Stomach (tissue), 9 donors: Measurements from ENCODE around the gene VSTM2L. TPM values are rescaled to one million over a fixed set of nuclear protein-coding genes. Genes with fewer than 3 reads are reported as not detected.

ENCODE experiments used
- DNase-seq, 2 donors: peaks; one replicate each; pipeline versions ENCODE4 v3.0.0 to v3.0.0-alpha.2; 2013 to 2019
- H3K27ac ChIP-seq, 5 donors: fragments of 200-600 bp in 4 of 5; sonication (generic) in 4 of 5; one replicate each; pipeline ENCODE4 v1.5.1; 2013 to 2019; ENCODE audit warnings: mild to moderate bottlenecking in 1 of 5, moderate library complexity in 1 of 5
- H3K27me3 ChIP-seq, 3 donors: fragments of 200-600 bp; sonication (generic); one replicate each; pipeline ENCODE4 v1.5.1; 2017 to 2019; ENCODE audit warnings: mixed run types in 1 of 3
- H3K36me3 ChIP-seq, 4 donors: fragments of 200-600 bp; sonication (generic); 1 replicate in 3 of 4; 2 replicates in 1 of 4; pipeline ENCODE4 v1.5.1; 2016 to 2019
- H3K4me1 ChIP-seq, 4 donors: fragments of 200-600 bp; sonication (generic); one replicate each; pipeline ENCODE4 v1.5.1; 2016 to 2019
- H3K4me3 ChIP-seq, 4 donors: fragments of 200-600 bp; sonication (generic) in 3 of 4; one replicate each; pipeline ENCODE4 v1.5.1; 2016 to 2019; ENCODE audit warnings: mild to moderate bottlenecking in 1 of 4
- H3K9me3 ChIP-seq, 4 donors: fragments of 200-600 bp; sonication (generic); one replicate each; pipeline ENCODE4 v1.5.1; 2016 to 2019
- EP300 ChIP-seq: sonication (generic); formaldehyde crosslinking; IDR thresholded peaks from one replicate; pipeline ENCODE4 v1.6.1; 2017; ENCODE audit warnings: antibody characterized with exemption
- POLR2A ChIP-seq, 4 donors: fragments of 450-650 bp; IDR thresholded peaks; one replicate each; pipeline ENCODE4 v1.6.1; 2016; ENCODE audit warnings: antibody characterized with exemption in 4 of 4, control low read depth in 2 of 4, mild to moderate bottlenecking in 1 of 4, moderate library complexity in 1 of 4
- POLR2AphosphoS5 ChIP-seq, 3 donors: sonication (generic); formaldehyde crosslinking; IDR thresholded peaks; one replicate each; pipeline ENCODE4 v1.6.1; 2016; ENCODE audit warnings: antibody characterized with exemption in 3 of 3
- whole genome bisulfite sequencing, 5 donors: extraction: QIAGEN DNeasy Blood & Tissue Kit in 3 of 5; methylation state at CpG; one replicate each; pipeline versions ENCODE4 v1.1.5 to v1.1.7; 2013 to 2018; 5-methylcytosine and 5-hydroxymethylcytosine counted together
- intact Hi-C: fragments of 100-400 bp; cut with DNase I; formaldehyde crosslinking; loops from one replicate; pipeline ENCODE4 v1.15.1; 2023; ENCODE audit warnings: low total_unique reads
- polyA plus RNA-seq, 3 donors: library from polyadenylated mRNA; stranded (reverse); fragments of 200-250 nt; gene quantifications; one replicate each; pipeline ENCODE4 v1.2.3, GENCODE V29; 2013
- total RNA-seq, 5 donors: library from RNA; depleted of rRNA; stranded (reverse); fragments of >200 nt; gene quantifications; one replicate each; pipeline versions ENCODE4 v1.1.0 to v1.2.3, GENCODE V29; 2014 to 2016
- TF ChIP-seq, protein P1 (sequence below), 7 experiments: fragments of 450-650 bp in 4 of 7; fragments of 200-600 bp in 3 of 7; sonication (generic) in 3 of 7; IDR thresholded peaks; one replicate each; pipeline ENCODE4 v1.5.1; 2016 to 2019; ENCODE audit warnings: antibody characterized with exemption in 7 of 7, control low read depth in 2 of 7, mild to moderate bottlenecking in 1 of 7
- donor health status: healthy with polysubstance abuse.
- donor health status: Bipolar disorder and iron deficiency.
- donor health status: healthy.

VSTM2L gene
- total and polyA plus RNA-seq, 8 donors = 1.1 to 18.3 (median 3.4) TPM; not detected in 2

DNA sequence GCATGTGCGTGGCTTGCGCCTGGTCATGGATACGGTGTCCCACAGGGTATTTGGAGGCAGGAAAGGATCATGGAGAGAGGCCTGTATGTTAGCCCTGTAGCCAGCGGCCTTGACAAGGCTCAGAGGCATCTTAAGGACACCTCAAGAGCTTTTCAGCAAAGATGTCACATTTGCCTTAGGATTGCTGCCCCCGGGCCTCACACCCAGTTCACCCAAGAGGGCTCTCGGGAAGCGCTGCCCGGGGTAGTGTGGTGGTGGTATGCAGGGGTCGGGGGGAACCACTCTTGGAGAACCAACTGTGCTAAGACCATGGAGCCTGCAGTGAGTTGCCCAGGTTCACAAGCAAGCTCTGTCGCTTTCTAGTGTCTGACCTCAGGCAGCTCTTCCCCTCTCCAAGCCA lies 36.9 kb upstream of the VSTM2L start:
- TF ChIP-seq, protein P1, sequence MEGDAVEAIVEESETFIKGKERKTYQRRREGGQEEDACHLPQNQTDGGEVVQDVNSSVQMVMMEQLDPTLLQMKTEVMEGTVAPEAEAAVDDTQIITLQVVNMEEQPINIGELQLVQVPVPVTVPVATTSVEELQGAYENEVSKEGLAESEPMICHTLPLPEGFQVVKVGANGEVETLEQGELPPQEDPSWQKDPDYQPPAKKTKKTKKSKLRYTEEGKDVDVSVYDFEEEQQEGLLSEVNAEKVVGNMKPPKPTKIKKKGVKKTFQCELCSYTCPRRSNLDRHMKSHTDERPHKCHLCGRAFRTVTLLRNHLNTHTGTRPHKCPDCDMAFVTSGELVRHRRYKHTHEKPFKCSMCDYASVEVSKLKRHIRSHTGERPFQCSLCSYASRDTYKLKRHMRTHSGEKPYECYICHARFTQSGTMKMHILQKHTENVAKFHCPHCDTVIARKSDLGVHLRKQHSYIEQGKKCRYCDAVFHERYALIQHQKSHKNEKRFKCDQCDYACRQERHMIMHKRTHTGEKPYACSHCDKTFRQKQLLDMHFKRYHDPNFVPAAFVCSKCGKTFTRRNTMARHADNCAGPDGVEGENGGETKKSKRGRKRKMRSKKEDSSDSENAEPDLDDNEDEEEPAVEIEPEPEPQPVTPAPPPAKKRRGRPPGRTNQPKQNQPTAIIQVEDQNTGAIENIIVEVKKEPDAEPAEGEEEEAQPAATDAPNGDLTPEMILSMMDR (IDR thresholded peaks at IDR 0.05) = no peak
- no peak for TF ChIP-seq EP300
- TF ChIP-seq POLR2AphosphoS5 (IDR thresholded peaks at IDR 0.05) = no peak
- TF ChIP-seq POLR2A (IDR thresholded peaks at IDR 0.05) = no peak
- WGBS, 5 donors = 96 to 98% (median 96%) methylated on average over 7 to 10 of the region's 10 CpGs
- Histone ChIP-seq H3K27me3 (no peaks in the 10 kb centered on the region), H3K4me3 (no peak overlapping the region), H3K4me1 (peaks cover 0 to 40% (median 4%) of the 10 kb centered on the region in 4 donors), H3K36me3 (peaks cover 15 to 100% (median 91%) of the 10 kb centered on the region in 4 donors), H3K9me3 (no peaks in the 10 kb centered on the region), H3K27ac (peak overlapping the region in 1 of 5 donors; percentile 55)
- DNase-seq = no peak
- intact Hi-C loops = no loop called here

DNA sequence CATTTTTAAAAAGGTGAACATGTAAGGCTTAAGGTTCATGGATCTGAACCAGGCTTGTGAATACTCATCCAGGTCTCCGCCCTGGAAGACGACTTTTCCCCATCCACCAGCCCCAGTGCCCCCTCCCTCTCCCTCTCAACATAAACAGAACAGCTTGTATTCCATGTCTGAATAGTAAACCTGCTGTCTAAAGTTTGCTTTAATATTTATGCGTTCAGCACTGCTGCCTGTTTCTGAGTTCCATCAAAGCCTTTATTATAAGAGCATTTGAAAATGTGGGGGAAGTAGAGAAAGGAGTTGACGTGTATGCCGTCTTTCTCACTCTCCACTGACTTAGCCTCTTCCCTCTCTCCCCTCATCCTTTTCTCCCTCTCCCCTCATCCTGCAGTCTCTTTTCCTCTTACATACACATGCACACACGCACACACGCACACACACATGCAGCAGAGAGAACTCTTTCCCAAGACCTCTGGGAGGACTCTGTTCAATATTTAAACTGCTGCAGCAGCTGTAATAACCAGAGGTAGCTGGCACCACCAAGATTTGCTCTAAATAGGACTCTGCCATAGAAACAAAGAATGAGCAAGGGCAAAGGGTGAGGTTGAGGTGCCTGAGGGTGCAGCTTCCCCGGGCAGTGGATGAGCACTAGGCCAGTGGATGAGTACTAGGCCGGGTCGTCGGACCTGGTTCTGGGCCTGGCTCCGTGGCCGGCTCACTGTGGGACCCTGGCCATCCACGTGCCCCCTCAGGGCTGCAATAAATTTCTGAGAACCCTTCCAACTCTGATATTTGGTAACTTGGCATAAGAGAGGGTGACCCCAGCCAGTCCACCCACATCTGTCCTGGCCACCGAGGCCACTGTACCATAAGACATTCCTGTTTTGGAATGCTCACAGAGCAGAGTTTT lies 35.4 kb upstream of the VSTM2L start:
- intact Hi-C loops = no loop called here
- peak in 1 of 2 donors; percentile 37 for DNase-seq
- Histone ChIP-seq H3K36me3 (peaks cover 14 to 100% (median 91%) of the 10 kb centered on the region in 4 donors), H3K27ac (peak overlapping the region in 1 of 5 donors; percentile 55), H3K27me3 (no peaks in the 10 kb centered on the region), H3K4me3 (no peak overlapping the region), H3K4me1 (peaks cover 0 to 40% (median 4%) of the 10 kb centered on the region in 4 donors), H3K9me3 (no peaks in the 10 kb centered on the region)
- 72 to 86% (median 81%) methylated on average over 14 to 15 of the region's 15 CpGs for WGBS, 5 donors
- TF ChIP-seq, protein P1 (IDR thresholded peaks at IDR 0.05) = no peak
- TF ChIP-seq POLR2AphosphoS5 (IDR thresholded peaks at IDR 0.05) (no peak), POLR2A (IDR thresholded peaks at IDR 0.05) (no peak), EP300 (no peak)

DNA sequence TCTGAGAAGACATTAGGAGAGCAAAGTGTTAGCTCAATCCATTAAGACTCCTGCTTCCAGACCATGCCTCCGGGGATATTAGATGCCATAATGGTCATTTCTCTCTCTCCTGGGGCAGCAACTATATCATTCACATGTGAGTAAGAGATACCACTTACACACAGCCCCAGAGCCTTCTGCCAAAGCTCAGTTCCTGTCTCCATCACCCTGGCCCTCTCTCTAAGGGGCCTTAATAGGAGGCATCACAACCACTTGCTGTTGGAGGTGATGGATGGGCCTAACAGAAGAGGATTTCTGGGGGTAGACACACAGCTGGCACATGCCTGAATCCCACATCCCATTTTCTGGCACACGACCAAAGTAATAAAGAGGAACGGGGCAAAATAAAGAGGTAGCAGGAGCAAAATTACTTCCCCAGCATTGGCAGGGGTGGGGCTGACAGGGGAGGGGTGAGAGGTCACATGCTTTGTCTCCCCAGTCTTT lies 34.0 kb upstream of the VSTM2L start:
- no peak for DNase-seq
- TF ChIP-seq, protein P1 (IDR thresholded peaks at IDR 0.05) = no peak
- H3K4me3 ChIP-seq = no peak overlapping the region
- no peaks in the 10 kb centered on the region for H3K9me3 ChIP-seq
- H3K36me3 ChIP-seq = peaks cover 10 to 100% (median 91%) of the 10 kb centered on the region in 4 donors
- WGBS, 5 donors = 76 to 89% (median 81%) methylated on average over 3 of the region's 3 CpGs
- H3K27me3 ChIP-seq = no peaks in the 10 kb centered on the region
- peaks cover 0 to 40% (median 4%) of the 10 kb centered on the region in 4 donors for H3K4me1 ChIP-seq
- intact Hi-C loops = no loop called here
- H3K27ac ChIP-seq = peak overlapping the region in 1 of 5 donors; percentile 55

DNA sequence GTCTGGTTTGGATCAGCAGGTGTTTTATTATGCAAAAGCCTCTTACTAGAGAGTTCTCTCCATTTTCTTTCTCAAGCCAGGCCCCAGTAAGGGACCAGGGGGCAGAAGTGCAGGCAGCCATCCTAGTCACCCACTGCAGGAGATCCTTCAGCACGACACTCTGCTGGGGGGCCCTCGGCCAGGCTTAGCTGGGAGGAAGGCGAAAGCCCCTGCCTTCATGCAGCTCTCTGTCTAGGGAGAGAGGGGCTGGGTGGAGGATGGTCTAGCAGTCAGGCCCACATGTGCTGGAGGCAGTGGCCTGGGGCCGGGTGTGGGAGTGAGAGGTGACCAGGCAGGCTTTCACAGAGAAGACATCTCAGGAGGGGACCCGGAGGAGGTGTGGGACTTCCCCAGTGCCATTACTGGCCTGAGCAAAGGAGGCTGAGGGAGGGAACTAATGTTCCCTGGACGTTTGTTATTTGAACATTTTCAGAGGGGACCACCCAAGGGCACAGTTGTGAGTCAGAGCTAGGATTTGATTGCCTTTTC lies 33.5 kb upstream of the VSTM2L start:
- 76 to 91% (median 84%) methylated on average over 4 to 6 of the region's 6 CpGs for WGBS, 5 donors
- no peaks in the 10 kb centered on the region for H3K9me3 ChIP-seq
- intact Hi-C loops = no loop called here
- H3K4me1 ChIP-seq = peaks cover 0 to 40% (median 4%) of the 10 kb centered on the region in 4 donors
- no peaks in the 10 kb centered on the region for H3K27me3 ChIP-seq
- H3K4me3 ChIP-seq = no peak overlapping the region
- no peak for DNase-seq
- TF ChIP-seq EP300 = no peak
- TF ChIP-seq, protein P1 (IDR thresholded peaks at IDR 0.05) = no peak
- no peak for TF ChIP-seq POLR2AphosphoS5 (IDR thresholded peaks at IDR 0.05)
- no peak for TF ChIP-seq POLR2A (IDR thresholded peaks at IDR 0.05)
- peaks cover 15 to 100% (median 91%) of the 10 kb centered on the region in 4 donors for H3K36me3 ChIP-seq
- peak overlapping the region in 1 of 5 donors; percentile 55 for H3K27ac ChIP-seq
